ENCODE data around the gene SLC26A5. TPM values are rescaled to one million over a fixed set of nuclear protein-coding genes. Genes with fewer than 3 reads are reported as not detected.

The SLC26A5 gene
- total and polyA plus RNA-seq, 2 of the 8 experiments (the other 6 are each of a cell fraction or from before 2014, with no cell fraction given) = 0.09 to 0.24 TPM

- whole genome bisulfite sequencing, 2 experiments (ENCODE audit: extremely low coverage in 1 of 2, insufficient coverage in 1 of 2, insufficient read length in 1 of 2, insufficient replicate concordance in 2 of 2, low coverage in 1 of 2, low lambda C conversion rate in 2 of 2, missing lambda C conversion rate in 1 of 2) = 85% methylated on average over 1 of the region's 1 CpG; no CpG with 5 or more reads in 1 of the 2 experiments
- no peak for TF ChIP-seq ATF2 (IDR thresholded peaks at IDR 0.05; ENCODE audit: low read length)
- TF ChIP-seq TAF1 (IDR thresholded peaks at IDR 0.05; ENCODE audit: low read depth, low read length) = no peak
- no peak for TF ChIP-seq EGR1 (IDR thresholded peaks at IDR 0.05; ENCODE audit: borderline replicate concordance, low read depth, low read length)
- TF ChIP-seq SIN3A (conservative IDR thresholded peaks at IDR 0.05 in 1 of 2, IDR thresholded peaks at IDR 0.05 in 1 of 2; ENCODE audit: low read depth in 1 of 2, low read length in 2 of 2) = no peak
- no peak for TF ChIP-seq BACH1 (IDR thresholded peaks at IDR 0.05; ENCODE audit: low read length)
- TF ChIP-seq BCL11A (IDR thresholded peaks at IDR 0.05; ENCODE audit: low read depth in 2 of 2, low read length in 2 of 2) = no peak
- no peak for TF ChIP-seq E2F6 (IDR thresholded peaks at IDR 0.05)
- no peak for TF ChIP-seq RAD21 (IDR thresholded peaks at IDR 0.05 in 1 of 2, conservative IDR thresholded peaks at IDR 0.05 in 1 of 2; ENCODE audit: low read depth in 2 of 2, low read length in 2 of 2)
- no peak for TF ChIP-seq NRF1 (IDR thresholded peaks at IDR 0.05; ENCODE audit: low read depth, low read length)
- no peak for TF ChIP-seq POLR2A (IDR thresholded peaks at IDR 0.05; ENCODE audit: control extremely low read depth in 1 of 2, low read depth in 2 of 2, low read length in 2 of 2)
- no peak for TF ChIP-seq HDAC6 (IDR thresholded peaks at IDR 0.05; ENCODE audit: low read depth, low read length)
- no peak for TF ChIP-seq MAFK (IDR thresholded peaks at IDR 0.05; ENCODE audit: low read depth, low read length)
- TF ChIP-seq CBX8 (IDR thresholded peaks at IDR 0.05; ENCODE audit: borderline replicate concordance, low read depth, low read length) = no peak
These were observed 8.4 kb downstream of the SLC26A5 start for GRCh38 chr7:103437623-103438022.

More at GRCh38 chr7:103437623-103438022, 8.4 kb downstream of the SLC26A5 start:
- no peaks in the 10 kb centered on the region for H3K36me3 ChIP-seq (ENCODE audit: control insufficient read depth in 2 of 4, insufficient read depth in 4 of 4, low read length in 3 of 4)
- H3K79me1 ChIP-seq (ENCODE audit: low read depth, low read length) = no peaks in the 10 kb centered on the region
- no peak overlapping the region for H3K27ac ChIP-seq (ENCODE audit: low read depth, low read length)
- FAIRE-seq = no peak
- H2BK20ac ChIP-seq (ENCODE audit: low read length) = no peak overlapping the region
- H3K9ac ChIP-seq (replicated peaks in 1 of 4; ENCODE audit: extremely low read depth in 1 of 4, low read depth in 3 of 4, low read length in 3 of 4) = no peak overlapping the region
- H2AK5ac ChIP-seq (ENCODE audit: low read depth, low read length) = no peak overlapping the region
- no peak overlapping the region for H3K4me3 ChIP-seq (ENCODE audit: extremely low read depth in 1 of 4, insufficient read depth in 2 of 4, low read depth in 3 of 4, low read length in 4 of 4)
- ChIA-PET CTCF (ENCODE audit: partially characterized antibody) (interaction anchor here (1.1 kb wide), 1 partner anchor 11 kb away, joined by 3 read pairs; no protein-coding TSS in a partner anchor), POLR2A (ENCODE audit: partially characterized antibody) (no interaction called here)
- no peak overlapping the region for H3K4me2 ChIP-seq (ENCODE audit: insufficient read depth in 1 of 2, low read depth in 2 of 2, low read length in 2 of 2)
- H2BK12ac ChIP-seq (ENCODE audit: low read depth, low read length) = no peak overlapping the region
- H3K18ac ChIP-seq (ENCODE audit: extremely low read depth, low read length) = no peak overlapping the region
- no peak overlapping the region for H2BK15ac ChIP-seq (ENCODE audit: low read length)
- no peak overlapping the region for H4K91ac ChIP-seq (replicated peaks; ENCODE audit: insufficient read length, low read length)
- no peaks in the 10 kb centered on the region for H3K27me3 ChIP-seq (replicated peaks in 1 of 4; ENCODE audit: control insufficient read depth in 3 of 4, extremely low read depth in 1 of 4, insufficient read depth in 3 of 4, low read length in 3 of 4)
- H2BK120ac ChIP-seq (replicated peaks; ENCODE audit: low read depth, low read length) = no peak overlapping the region
- no peaks in the 10 kb centered on the region for H4K20me1 ChIP-seq (replicated peaks in 1 of 2; ENCODE audit: control insufficient read depth in 1 of 2, insufficient read depth in 2 of 2, low read length in 2 of 2)
- H3K14ac ChIP-seq (ENCODE audit: insufficient read length) = no peak overlapping the region
- H3K79me2 ChIP-seq (ENCODE audit: control insufficient read depth in 1 of 2, insufficient read depth in 2 of 2, low read length in 2 of 2) = no peaks in the 10 kb centered on the region
- no peaks in the 10 kb centered on the region for H3K4me1 ChIP-seq (replicated peaks in 1 of 4; ENCODE audit: control insufficient read depth in 3 of 4, insufficient read depth in 4 of 4, low read length in 3 of 4)
- no peak overlapping the region for H4K5ac ChIP-seq (ENCODE audit: insufficient read length, low read depth, low read length)
- H2BK5ac ChIP-seq (ENCODE audit: low read depth, low read length) = no peak overlapping the region
- H3K4ac ChIP-seq (replicated peaks; ENCODE audit: insufficient read length, low read depth, low read length) = no peak overlapping the region
- DNase-seq (ENCODE audit: low read depth in 1 of 2, low spot score in 2 of 2) = no peak
- H3K23ac ChIP-seq (ENCODE audit: insufficient read length) = no peak overlapping the region
- H2AFZ ChIP-seq (ENCODE audit: low read length) = no peak overlapping the region
- no peaks in the 10 kb centered on the region for H3K23me2 ChIP-seq (ENCODE audit: low read depth, low read length)
- no peaks in the 10 kb centered on the region for H3K9me3 ChIP-seq (ENCODE audit: insufficient read depth in 2 of 2, low read depth in 1 of 2, low read length in 1 of 2)
- no peak overlapping the region for H4K8ac ChIP-seq (ENCODE audit: extremely low read depth, insufficient read depth, low read length)
- no peak overlapping the region for H3K56ac ChIP-seq (replicated peaks; ENCODE audit: insufficient read length, low read depth, low read length)
